Pons (tissue), 1 donor: Measurements from ENCODE around the gene TAMALIN.

Source experiments
- DNase-seq: peaks from one replicate; pipeline ENCODE4 v3.0.0-alpha.2; 2016; ENCODE audit warnings: low spot score

TAMALIN gene

GRCh38 chr12:52055731-52056711, 49.3 kb downstream of the TAMALIN start:
- DNase-seq, result peak; percentile 68

GRCh38 chr12:52056801-52057637, 50.3 kb downstream of the TAMALIN start:
- DNase-seq, result no peak

GRCh38 chr12:52057638-52058576, 51.2 kb downstream of the TAMALIN start:
- DNase-seq, result no peak

DNA sequence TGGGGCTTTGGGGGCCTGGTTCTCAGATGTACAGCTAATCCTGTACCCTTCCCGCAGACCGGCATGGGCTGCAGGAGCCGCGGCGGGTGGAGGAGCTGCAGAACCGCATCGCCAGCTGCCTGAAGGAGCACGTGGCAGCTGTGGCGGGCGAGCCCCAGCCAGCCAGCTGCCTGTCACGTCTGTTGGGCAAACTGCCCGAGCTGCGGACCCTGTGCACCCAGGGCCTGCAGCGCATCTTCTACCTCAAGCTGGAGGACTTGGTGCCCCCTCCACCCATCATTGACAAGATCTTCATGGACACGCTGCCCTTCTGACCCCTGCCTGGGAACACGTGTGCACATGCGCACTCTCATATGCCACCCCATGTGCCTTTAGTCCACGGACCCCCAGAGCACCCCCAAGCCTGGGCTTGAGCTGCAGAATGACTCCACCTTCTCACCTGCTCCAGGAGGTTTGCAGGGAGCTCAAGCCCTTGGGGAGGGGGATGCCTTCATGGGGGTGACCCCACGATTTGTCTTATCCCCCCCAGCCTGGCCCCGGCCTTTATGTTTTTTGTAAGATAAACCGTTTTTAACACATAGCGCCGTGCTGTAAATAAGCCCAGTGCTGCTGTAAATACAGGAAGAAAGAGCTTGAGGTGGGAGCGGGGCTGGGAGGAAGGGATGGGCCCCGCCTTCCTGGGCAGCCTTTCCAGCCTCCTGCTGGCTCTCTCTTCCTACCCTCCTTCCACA, 52.0 kb downstream of the TAMALIN start:
- no peak for DNase-seq

- no peak for DNase-seq
Observed at GRCh38 chr12:52059582-52060497, 53.1 kb downstream of the TAMALIN start.

DNA sequence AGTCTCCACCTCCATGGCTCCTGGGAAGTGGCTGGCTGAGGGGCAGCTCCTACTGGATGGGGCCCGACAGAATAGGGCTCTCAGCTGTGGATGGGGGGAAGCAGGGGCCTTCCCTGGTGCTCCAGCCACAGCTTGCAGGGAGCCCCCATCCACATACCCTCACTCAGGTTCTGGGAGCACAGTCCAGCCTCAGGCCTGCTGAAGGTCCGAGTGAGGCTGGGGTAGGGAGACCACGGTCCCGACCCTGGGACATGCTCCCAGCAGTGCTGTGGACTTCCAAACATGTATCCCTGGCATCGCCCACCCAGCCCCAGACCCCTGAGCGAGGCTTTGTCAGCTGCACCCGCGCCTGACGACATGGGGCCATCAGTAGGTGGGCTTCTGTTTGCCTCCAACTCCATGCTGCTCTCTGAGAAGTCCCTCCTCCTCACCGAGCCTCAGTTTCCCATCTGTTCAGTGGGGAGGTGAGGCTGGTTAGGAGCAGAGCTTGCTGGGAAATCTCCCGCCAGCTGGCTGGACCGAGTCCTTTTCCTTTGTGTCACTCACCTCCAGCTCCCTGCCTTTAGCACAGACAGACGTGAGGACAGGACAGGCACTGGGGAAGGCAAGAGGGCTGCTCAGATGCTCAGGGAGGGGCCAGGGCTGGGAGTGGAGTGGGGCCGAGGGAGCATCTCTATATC, 53.9 kb downstream of the TAMALIN start:
- no peak for DNase-seq

- DNase-seq, result peak; percentile 96
Observed at GRCh38 chr12:52061470-52062166, 54.9 kb downstream of the TAMALIN start.

DNA sequence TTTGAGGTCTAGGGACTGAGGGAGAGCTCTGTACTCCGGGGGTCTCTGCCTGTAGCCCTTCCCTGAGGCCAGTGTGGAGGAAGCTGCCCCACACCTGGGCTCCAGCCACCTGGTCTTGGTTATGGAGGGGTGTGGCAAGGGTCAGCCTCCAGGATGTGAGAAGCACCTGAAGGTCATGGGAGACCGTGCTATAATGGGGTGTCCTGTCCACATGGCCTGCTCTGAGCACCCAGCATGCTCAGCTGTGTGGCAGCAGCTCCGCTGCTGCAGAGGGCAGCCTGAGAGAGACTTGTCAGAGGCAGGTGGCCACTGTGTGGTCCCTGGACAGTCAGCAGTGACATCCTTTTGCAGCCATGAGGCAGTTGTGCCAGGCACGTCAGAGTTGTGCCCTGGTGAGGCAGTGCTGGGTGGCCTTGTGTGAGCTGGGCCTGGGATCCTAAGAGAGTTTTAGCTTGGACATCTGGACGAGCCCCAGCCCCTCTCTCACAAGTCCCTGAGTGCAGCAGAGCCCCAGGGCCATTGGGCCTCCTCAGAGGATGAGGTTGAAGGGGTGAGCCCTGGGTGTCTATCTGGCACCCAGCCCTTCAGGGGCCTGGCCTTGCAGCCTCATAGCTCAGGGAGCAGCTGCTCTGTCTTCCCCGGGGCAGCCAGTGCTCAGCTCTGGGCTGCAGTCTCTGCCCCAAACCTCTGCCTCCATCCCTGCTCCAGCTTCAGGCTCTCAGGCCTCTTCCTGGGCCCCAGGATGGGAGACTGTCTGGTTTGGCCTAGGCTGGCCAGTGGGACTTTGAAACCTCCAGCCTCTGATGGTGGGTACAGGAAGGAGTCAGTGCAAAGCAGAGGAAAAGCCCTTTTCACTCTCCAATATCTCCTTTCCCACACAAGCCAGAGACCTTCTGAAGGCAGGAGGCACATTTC, 55.7 kb downstream of the TAMALIN start:
- no peak for DNase-seq

DNA sequence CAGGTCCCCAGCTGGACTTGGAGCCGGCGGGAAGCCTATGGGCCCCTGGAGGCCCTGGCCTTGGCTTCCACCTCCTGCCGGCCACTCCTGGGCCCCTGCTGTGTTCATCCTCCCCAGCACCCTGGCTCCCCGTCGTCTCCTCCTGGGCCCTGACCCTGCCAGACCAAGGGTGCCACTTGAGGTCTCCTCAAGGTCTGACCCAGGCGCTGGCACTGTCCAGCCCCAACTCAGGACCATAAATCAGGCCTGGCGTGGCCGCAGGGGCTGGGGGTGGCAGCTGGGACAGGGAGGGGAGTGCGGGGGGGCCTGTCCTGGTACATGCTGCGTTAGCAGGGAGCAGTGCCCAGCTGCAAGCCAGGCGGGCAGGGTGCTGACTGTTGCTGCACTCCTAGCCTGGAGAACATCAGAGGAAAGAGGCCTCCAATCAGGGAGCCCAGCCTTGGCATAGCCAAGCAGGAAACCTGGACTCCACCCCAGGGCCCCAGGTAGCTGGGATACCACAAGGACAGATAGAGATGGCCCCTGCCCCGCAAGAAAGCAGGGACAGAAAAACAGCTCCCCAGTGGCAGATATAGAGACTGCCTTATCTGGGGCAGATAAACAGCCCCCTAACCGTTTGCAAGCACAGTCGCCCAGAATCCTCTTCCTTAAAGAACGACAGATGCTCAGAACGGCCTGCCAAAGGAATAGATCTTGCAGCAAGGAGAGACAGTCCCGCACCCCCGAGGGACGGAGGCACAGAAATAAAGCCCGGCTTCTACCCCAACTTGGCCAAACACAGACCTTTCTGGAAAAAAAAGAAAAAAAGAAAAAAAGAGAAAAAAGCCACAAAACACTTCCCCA, 56.6 kb downstream of the TAMALIN start:
- DNase-seq, result no peak

GRCh38 chr12:52063981-52064649, 57.4 kb downstream of the TAMALIN start:
- no peak for DNase-seq
